ENCODE results near the gene IGFBP2.

The IGFBP2 gene

GRCh38 chr2:216636551-216637450 is 3.6 kb downstream of the IGFBP2 start:
- DNase-seq (ENCODE audit: low read depth) = no peak

GRCh38 chr2:216637472-216637871 is 4.3 kb downstream of the IGFBP2 start:
- DNase-seq (ENCODE audit: low read depth) = no peak

- no peak for DNase-seq (ENCODE audit: low read depth)
These were observed 10.9 kb downstream of the IGFBP2 start for GRCh38 chr2:216643986-216644659.

DNA sequence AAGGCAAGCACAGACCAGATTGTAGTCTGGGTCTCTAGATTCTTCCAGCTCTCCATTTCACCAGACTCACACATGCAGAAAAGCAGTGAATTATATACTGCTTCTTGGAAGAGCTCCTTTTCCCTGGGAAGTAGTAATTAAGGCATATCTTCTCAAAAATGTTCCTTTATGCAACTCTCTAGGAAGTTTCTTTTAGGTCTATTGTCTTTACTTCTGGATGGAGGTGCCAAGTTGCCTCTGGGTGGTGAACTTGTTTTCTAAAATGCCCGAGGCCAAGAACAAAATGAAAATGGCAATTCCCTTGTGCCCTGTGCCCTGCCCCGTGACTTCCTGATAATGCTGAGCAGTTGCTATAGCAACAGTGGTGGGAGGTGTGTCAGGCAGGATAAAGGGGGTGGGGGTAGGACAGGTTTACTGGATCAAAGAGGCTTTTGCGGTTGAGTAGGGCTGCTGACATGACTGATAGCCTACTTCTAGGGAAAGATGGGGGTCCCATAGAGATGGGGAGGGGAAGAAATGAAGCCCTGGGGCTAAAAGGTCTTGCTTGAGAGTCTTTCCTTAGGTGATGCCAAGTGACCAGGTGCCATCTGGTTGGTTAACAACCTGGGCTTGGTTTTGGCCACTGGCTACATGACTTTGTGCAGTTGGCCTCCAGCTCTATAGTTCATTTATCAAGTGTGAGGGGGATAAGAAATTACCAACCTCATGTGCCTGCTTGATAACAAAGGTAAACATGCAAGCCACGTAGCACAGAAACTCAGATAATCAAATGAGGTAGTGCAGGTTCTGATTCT is 11.8 kb downstream of the IGFBP2 start:
- no peak for DNase-seq (ENCODE audit: low read depth)

GRCh38 chr2:216645636-216645950 is 12.4 kb downstream of the IGFBP2 start:
- DNase-seq (ENCODE audit: low read depth) = no peak

GRCh38 chr2:216646116-216646515 is 12.9 kb downstream of the IGFBP2 start:
- DNase-seq (ENCODE audit: low read depth) = no peak

GRCh38 chr2:216648105-216648504 is 14.9 kb downstream of the IGFBP2 start:
- DNase-seq (ENCODE audit: low read depth) = no peak

GRCh38 chr2:216649574-216649973 is 16.4 kb downstream of the IGFBP2 start:
- no peak for DNase-seq (ENCODE audit: low read depth)

- no peak for DNase-seq (ENCODE audit: low read depth)
These were observed 17.5 kb downstream of the IGFBP2 start for GRCh38 chr2:216650626-216651257.

GRCh38 chr2:216651351-216651881 is 18.2 kb downstream of the IGFBP2 start:
- DNase-seq (ENCODE audit: low read depth) = no peak

DNA sequence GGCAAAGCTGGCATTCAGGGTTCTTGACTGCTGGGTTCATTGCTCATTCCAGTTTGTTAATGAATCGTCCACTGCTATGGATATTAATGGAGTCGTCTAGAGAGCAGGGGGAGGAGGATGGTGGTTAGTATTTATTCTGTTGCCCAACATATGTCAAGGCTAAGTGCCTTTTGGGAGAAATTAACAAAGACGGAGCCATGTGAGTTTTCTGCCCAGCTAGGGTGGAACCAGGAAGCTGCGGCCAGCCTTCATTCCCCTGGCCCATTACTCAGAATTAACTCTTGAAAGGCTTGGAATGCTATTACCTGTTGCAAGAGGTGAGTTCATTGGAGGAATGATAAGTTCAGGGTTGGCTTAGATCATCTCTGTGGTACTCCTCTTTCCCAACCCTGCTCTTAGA is 19.3 kb downstream of the IGFBP2 start:
- DNase-seq (ENCODE audit: low read depth) = no peak

DNA sequence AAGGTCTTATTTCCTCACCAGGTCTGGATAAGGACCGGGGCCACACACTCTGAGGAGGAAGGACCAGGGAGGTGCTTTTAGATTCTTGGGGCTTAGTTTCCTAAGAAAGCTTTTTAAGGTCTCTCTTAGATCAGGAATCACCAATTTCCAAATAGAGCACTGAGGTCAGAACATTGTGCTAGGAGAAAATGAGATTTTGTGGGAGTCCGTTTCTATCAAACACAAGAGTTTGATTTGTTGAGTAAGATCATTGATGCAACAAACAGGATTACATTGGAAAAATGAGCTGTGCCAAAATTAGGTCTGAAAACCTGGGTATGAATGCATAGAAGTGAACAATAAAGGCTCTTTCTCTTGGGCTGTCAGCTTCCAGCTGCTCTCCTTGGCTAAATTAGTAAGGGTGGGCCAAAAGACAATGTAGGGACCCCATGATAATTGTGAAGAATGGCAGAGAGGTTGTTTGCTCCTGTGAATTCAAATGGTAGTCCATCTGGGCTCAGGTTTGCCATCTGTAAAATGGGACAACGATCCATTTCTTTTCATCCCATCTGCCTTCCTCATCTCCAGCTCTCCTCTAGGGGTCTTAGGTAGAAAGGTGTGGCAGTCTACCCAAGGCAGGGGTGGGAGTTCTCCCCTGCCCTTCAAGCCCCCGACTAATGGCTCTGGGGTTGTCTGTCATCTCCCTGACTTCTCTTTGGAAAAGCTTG is 20.0 kb downstream of the IGFBP2 start:
- no peak for DNase-seq (ENCODE audit: low read depth)

DNA sequence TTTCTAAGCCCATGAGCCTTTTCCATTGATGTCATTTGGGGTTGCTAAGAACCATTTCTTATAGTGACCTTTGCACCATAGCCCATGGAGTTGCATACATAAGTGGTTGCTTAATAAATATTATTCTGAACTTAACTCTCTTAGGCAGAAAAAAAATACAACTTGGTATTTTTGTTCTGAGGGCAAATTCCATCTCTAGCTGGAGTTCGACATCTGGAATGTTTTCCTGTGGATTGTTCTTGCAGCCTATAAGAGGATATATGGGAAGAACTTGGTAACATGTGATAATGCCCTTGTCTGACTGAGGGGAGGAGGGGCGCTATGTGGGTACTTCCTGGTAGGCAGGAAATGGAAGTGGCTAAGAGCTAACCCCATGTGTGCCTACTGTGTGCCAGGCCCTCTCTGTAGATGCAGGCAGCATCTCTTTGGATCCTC is 20.7 kb downstream of the IGFBP2 start:
- no peak for DNase-seq (ENCODE audit: low read depth)

- no peak for DNase-seq (ENCODE audit: low read depth)
These were observed 21.4 kb downstream of the IGFBP2 start for GRCh38 chr2:216654528-216655052.

GRCh38 chr2:216657086-216657855 is 24.1 kb downstream of the IGFBP2 start:
- no peak for DNase-seq (ENCODE audit: low read depth)

GRCh38 chr2:216657980-216658379 is 24.8 kb downstream of the IGFBP2 start:
- no peak for DNase-seq (ENCODE audit: low read depth)

DNA sequence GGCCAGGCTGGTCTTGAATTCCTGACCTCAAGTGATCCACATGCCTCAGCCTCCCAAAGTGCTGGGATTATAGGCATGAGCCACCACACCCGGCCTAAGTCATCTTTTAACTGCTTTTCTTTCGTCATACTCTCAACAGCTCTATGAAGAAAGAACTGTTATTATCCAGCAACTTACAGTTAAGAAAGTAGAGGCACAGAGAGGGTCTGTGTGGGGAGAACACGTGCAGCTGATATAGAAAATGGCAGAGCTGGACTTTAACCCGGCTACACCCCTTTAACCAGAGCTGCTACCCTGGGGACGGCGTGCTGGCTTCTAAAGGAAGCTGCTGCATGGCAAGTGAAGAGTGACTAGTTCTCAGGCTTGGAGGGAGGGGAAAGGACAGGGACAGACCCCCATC is 25.5 kb downstream of the IGFBP2 start:
- no peak for DNase-seq (ENCODE audit: low read depth)

GRCh38 chr2:216659276-216659675 is 26.1 kb downstream of the IGFBP2 start:
- DNase-seq (ENCODE audit: low read depth) = no peak

GRCh38 chr2:216660496-216660895 is 27.3 kb downstream of the IGFBP2 start:
- no peak for DNase-seq (ENCODE audit: low read depth)

DNA sequence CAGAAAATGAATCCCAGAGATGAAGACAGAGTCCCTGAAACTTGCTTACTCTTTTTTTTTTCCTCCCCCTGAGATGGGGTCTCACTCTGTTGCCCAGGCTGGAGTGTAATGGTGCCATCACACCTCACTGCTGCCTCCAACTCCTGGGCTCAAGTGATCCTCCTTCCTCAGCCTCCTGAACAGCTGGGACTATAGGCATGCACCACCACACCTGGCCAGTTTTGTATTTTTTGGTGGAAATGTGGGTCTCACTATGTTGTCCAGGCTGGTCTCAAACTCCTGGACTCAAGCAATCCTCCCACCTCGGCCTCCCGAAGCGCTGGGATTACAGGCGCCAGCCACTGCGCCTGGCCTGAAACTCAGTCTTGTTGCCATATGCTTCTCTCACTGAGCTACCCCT is 27.8 kb downstream of the IGFBP2 start:
- DNase-seq (ENCODE audit: low read depth) = no peak
